22Rv1 (cell line): Measurements from ENCODE around the gene SLC52A3.
"Not testable (repeated sequence)": the region's sequence is repeated elsewhere in the genome, so short reads cannot be mapped to it uniquely, and the experiment has no call there.

Experiments
- H3K27ac ChIP-seq: fragments of 450-650 bp; 2 replicates; pipeline ENCODE4 v1.5.1; 2017
- CTCF ChIP-seq: fragments of 450-650 bp; IDR thresholded peaks from 2 replicates; pipeline ENCODE4 v1.5.1; 2017; ENCODE audit warnings: mild to moderate bottlenecking
- ZFX ChIP-seq: fragments of 450-650 bp; IDR thresholded peaks from 2 replicates; pipeline ENCODE4 v1.6.1; 2017; ENCODE audit warnings: antibody characterized with exemption, borderline replicate concordance

The SLC52A3 gene

GRCh38 chr20:725491-725890 lies 42.8 kb downstream of the SLC52A3 start:
- H3K27ac ChIP-seq = no peak overlapping the region
- TF ChIP-seq CTCF (no peak), ZFX (no peak)

- not testable (repeated sequence) for H3K27ac ChIP-seq
Measured at GRCh38 chr20:724797-725196, 43.5 kb downstream of the SLC52A3 start.

GRCh38 chr20:723756-724155 lies 44.5 kb downstream of the SLC52A3 start:
- no peak overlapping the region for H3K27ac ChIP-seq
- TF ChIP-seq CTCF (no peak), ZFX (no peak)

- H3K27ac ChIP-seq = no peak overlapping the region
- no peak for TF ChIP-seq ZFX
- no peak for TF ChIP-seq CTCF
Measured at GRCh38 chr20:722822-723644, 45.3 kb downstream of the SLC52A3 start.

GRCh38 chr20:721876-722275 lies 46.4 kb downstream of the SLC52A3 start:
- TF ChIP-seq ZFX (no peak), CTCF (no peak)
- H3K27ac ChIP-seq = no peak overlapping the region

- no peak for TF ChIP-seq CTCF
- no peak overlapping the region for H3K27ac ChIP-seq
Measured at GRCh38 chr20:719816-720215, 48.5 kb downstream of the SLC52A3 start.

GRCh38 chr20:719068-719467 lies 49.2 kb downstream of the SLC52A3 start:
- no peak overlapping the region for H3K27ac ChIP-seq
- TF ChIP-seq ZFX = no peak
- TF ChIP-seq CTCF = no peak

- no peak for TF ChIP-seq CTCF
- no peak overlapping the region for H3K27ac ChIP-seq
Measured at GRCh38 chr20:717832-718231, 50.5 kb downstream of the SLC52A3 start.
